Measurements from ENCODE around the gene NBPF1.

DNA sequence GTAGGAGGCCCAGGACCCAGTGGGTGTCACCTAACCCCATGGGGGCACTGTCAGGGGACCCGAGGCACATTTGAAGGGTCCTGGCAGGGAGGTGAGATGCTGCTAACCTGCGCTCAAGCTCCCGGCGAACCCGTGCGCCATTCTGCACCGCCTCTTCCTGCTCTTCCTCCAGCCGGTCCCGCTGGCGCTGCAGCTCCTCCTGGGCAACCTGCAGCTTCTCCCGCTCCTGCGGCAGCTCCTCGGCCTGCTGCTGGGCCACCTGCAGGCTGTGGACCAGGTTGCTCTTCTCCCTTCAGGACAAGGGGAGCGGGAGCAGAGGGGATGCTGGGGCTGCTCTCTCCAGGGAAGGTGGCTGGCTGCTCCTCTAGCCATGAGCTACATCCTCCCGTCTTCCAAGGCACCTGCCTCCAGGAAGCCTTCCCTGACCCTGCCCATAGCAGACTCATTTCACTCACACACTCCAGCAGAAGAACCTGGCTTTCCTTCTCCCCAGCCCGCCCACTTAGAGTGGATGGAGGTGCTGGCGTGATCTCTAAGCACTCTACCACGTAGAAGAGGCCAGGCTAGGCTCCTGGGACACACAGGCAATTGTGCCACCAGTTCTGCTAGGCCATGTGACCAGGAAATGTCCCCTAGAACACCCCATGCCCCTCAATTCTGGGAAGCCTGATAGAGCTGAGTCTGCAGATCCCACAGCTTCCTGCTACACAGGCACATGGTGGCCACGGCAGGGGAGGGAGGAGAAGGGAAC, 15.2 kb upstream of the NBPF1 start:
- no peak for TF ChIP-seq POLR2AphosphoS5 (IDR thresholded peaks at IDR 0.05)
- no peak for TF ChIP-seq MXI1 (conservative IDR thresholded peaks at IDR 0.05; ENCODE audit: poor library complexity, severe bottlenecking)

Measured in neural cell (in vitro differentiated cells).